ENCODE measurements around the gene CCDC74A.
"Not testable (repeated sequence)": the region's sequence is repeated elsewhere in the genome, so short reads cannot be mapped to it uniquely, and the experiment has no call there.

GRCh38 chr2:131498321-131498973 is 29.2 kb upstream of the CCDC74A start:
- TF ChIP-seq, protein P1, sequence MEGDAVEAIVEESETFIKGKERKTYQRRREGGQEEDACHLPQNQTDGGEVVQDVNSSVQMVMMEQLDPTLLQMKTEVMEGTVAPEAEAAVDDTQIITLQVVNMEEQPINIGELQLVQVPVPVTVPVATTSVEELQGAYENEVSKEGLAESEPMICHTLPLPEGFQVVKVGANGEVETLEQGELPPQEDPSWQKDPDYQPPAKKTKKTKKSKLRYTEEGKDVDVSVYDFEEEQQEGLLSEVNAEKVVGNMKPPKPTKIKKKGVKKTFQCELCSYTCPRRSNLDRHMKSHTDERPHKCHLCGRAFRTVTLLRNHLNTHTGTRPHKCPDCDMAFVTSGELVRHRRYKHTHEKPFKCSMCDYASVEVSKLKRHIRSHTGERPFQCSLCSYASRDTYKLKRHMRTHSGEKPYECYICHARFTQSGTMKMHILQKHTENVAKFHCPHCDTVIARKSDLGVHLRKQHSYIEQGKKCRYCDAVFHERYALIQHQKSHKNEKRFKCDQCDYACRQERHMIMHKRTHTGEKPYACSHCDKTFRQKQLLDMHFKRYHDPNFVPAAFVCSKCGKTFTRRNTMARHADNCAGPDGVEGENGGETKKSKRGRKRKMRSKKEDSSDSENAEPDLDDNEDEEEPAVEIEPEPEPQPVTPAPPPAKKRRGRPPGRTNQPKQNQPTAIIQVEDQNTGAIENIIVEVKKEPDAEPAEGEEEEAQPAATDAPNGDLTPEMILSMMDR (IDR thresholded peaks at IDR 0.05; ENCODE audit: borderline replicate concordance, extremely low read depth, low read length, poor library complexity, severe bottlenecking): not testable (repeated sequence)
- TF ChIP-seq EZH2 (IDR thresholded peaks at IDR 0.05; ENCODE audit: borderline replicate concordance, low read depth, low read length, severe bottlenecking): not testable (repeated sequence)
